Embryonic facial prominence (tissue), 1 donor: ENCODE data around the gene DUSP21.
"Not testable (repeated sequence)": the region's sequence is repeated elsewhere in the genome, so short reads cannot be mapped to it uniquely, and the experiment has no call there.

ENCODE experiments used
- DNase-seq: peaks from one replicate; pipeline ENCODE4 v3.0.0-alpha.2; 2016; ENCODE audit errors: extremely low spot score

Gene DUSP21

GRCh38 chrX:44876086-44876485, 32.3 kb downstream of the DUSP21 start:
- DNase-seq = no peak

DNA sequence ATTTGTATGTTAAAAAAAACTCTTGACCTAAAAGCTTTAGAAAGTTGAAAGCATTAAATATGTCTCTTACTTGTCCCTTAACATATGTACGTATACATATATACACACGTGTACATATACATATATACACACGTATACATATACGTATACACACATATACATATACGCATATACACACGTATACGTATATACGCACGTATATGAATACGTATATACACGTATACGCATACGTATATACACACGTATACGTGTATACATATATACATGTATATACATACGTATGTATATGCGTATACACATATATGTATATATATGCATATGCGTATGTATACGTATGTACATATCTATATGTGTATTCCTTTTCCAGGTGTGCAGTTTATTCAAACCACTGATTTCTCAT, 32.9 kb downstream of the DUSP21 start:
- no peak for DNase-seq

DNA sequence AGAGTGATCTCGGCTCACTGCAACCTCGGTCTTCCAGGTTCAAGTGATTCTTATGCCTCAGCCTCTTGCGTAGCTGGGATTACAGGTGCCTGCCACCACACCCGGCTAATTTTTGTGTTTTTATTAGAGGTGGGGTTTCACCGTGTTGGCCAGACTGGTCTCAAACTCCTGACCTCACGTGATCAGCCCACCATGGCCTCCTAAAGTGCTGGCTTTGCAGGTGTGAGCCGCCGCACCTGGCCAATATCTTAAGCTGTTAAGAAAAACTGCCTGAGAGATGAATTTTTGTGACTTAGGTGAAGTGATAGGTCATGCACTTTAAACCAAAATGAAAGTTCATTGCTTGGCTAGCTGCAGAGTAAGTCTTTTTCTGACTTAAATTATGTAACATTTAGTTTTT, 35.0 kb downstream of the DUSP21 start:
- DNase-seq = no peak

DNA sequence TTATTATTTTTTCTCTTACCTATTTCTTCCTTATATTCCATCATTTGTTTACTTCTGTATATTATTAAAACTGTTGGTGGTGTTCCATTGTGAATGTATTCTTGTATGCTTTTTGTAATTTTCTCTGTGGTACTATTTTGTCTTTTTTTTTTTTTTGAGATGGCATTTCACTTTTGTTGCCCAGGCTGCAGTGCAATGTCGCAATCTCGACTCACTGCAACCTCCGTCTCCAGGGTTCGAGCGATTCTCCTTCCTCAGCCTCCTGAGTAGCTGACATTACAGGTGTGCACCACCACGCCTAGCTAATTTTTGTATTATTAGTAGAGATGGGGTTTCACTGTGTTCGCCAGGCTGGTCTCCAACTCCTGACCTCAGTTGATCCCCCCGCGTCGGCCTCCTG, 37.7 kb downstream of the DUSP21 start:
- no peak for DNase-seq

GRCh38 chrX:44882635-44883034, 38.8 kb downstream of the DUSP21 start:
- DNase-seq = no peak

- no peak for DNase-seq
Measured at GRCh38 chrX:44884944-44885343, 41.1 kb downstream of the DUSP21 start.

DNA sequence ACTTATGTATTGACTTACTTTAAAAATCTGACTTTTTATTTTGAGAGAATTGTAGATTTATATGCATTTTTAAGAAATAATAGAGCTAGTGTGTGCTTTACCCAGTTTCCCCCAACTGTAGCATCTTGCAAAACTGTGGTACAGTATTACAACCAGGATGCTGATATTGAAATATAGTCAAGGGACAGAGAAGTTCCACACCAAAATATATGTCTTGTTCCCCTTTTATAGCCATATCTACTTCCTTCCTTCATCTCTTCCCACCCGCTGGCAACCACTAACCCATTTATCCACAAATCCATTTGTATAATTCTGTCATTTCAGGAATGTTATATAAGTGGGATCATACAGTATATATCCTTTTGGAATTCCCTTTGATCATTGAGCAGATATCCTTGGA, 46.0 kb downstream of the DUSP21 start:
- no peak for DNase-seq

GRCh38 chrX:44890247-44890646, 46.4 kb downstream of the DUSP21 start:
- DNase-seq = no peak

- not testable (repeated sequence) for DNase-seq
Measured at GRCh38 chrX:44890687-44891086, 46.9 kb downstream of the DUSP21 start.

- DNase-seq = no peak
Measured at GRCh38 chrX:44891642-44892041, 47.8 kb downstream of the DUSP21 start.
